HG03571 (cell line): Measurements from ENCODE around the gene CAMP.

Experiments
- ATAC-seq: cut with Tn5 transposase; IDR thresholded peaks from one replicate; pipeline ENCODE4 v1.9.1; 2021; ENCODE audit not compliant: unreplicated experiment

Gene CAMP

DNA sequence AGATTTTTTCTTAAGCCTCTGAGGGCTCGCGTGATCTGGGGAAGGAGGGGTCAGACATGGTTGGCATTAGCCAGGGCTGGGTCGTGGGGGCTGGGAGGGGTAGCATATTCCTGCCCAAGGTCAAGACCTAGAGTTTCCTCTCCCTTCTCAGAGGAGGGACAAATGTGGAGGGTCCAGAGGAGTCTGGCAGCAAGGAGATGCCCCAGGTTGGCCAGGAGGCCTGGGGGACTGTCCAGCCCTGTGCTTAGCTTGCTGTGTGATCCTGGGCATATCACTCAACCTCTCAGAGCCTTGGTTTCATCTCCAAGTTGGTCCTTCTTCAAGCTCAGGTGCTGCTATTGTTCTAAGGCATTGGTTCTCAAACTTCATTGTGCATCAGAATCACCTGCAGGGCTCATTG, 9.1 kb upstream of the CAMP start:
- ATAC-seq: no peak

GRCh38 chr3:48215019-48215418, 8.3 kb upstream of the CAMP start:
- ATAC-seq: no peak

GRCh38 chr3:48215466-48215865, 7.8 kb upstream of the CAMP start:
- ATAC-seq: no peak

DNA sequence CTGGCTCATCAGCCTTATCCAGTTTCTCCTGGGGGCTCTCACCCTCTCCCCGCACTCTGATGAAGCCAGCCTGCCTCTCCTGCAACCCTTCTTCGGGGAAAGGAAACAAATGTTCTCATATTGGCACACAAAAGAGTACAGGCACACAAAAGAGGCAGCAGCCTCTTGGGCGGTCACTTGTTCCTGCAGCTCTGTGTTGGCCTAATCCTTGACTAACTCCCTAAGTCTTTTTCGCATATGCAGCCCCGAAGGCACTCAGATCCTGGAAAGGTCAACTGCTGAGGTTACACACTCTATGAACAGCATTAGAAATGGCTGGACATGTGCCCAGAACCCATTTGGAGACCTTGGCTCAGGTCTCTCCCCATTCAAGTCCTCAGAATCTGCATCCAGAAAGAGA, 7.4 kb upstream of the CAMP start:
- ATAC-seq: no peak

- ATAC-seq: no peak
These were observed 5.8 kb upstream of the CAMP start for GRCh38 chr3:48217449-48217848.

DNA sequence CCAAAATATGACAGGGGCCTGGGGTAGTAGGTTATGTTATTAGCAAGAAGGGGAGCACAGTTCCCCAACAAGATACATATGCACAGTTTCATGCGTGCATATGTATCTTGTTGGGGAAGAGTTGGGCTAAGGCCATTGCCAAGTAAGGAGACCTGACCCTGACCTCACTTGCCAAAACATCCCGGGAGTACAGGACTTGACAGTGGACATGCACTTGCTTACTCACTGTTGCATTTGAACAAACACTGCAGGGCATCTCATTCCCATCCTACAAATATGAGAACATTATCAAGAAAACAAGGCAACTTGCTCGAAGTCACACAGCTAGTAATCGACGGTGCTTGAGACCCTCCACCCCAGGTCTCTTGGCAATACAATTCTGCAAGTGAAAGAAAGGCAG, 4.8 kb upstream of the CAMP start:
- ATAC-seq: no peak

DNA sequence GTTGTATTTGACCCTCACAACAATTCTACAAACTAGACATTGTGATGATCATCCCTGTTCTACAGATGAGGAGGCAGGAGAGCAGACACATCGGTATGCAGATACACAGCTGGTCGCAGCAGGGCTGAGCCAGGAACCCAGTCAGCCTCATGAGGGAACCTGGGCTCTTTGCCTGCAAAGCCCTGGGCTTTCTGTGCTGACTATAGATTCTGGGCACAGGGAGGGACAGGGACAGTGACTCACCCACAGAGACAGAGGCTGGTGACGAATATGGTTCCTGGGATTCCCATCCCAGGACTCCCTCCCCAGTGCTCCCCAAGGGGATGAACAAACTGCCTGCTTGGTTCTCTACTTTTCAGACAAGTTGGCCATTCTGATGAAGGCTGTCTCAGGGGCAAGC, 3.8 kb upstream of the CAMP start:
- no peak for ATAC-seq

GRCh38 chr3:48220746-48221145, 2.5 kb upstream of the CAMP start:
- ATAC-seq: no peak

DNA sequence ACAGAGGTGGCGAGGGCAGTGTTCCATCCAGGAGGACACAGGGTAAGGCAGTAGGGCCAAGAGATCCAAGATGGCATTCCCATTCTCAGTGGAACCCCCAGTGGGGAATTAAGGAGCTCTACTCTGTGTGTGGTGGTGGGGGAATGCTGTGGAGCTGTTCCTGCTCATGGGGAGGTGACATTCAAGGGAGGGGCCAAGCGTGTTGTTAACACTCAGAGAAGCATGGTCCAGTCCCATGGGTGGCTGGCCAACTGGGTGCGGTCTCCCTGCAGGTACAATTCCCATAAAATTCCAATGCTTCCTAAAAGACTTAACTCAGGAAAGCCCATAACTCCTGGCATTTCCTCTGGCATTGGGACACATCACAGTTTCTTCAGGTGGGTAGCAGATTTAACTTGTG, 2.3 kb downstream of the CAMP start:
- ATAC-seq: no peak

GRCh38 chr3:48226939-48227338, 3.6 kb downstream of the CAMP start:
- no peak for ATAC-seq

- no peak for ATAC-seq
These were observed 8.9 kb downstream of the CAMP start for GRCh38 chr3:48232232-48232631.

- no peak for ATAC-seq
These were observed 9.4 kb downstream of the CAMP start for GRCh38 chr3:48232734-48233133.

DNA sequence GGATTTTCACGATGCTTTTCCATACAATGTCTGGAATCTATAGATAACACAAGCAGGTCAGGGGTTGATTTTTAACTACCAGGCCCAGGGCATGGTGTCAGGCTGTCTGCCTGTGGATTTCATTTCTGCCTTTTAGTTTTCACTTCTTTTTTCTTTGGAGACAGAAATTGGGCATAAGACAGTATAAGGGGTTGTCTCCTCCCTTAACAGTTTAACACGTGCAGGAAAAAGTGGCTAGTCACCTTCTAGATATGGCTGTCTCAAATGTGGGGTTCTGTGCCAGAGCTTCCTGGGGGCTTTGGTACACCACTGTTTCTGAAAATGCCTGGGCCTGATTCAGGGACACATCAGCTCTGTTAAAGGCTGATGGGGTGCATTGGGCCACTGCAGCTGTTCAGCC, 10.2 kb downstream of the CAMP start:
- ATAC-seq: no peak

GRCh38 chr3:48236531-48236930, 13.2 kb downstream of the CAMP start:
- no peak for ATAC-seq

- no peak for ATAC-seq
These were observed 15.3 kb downstream of the CAMP start for GRCh38 chr3:48238531-48239085.

- ATAC-seq: no peak
These were observed 17.0 kb downstream of the CAMP start for GRCh38 chr3:48240000-48240963.

GRCh38 chr3:48241796-48242455, 18.6 kb downstream of the CAMP start:
- ATAC-seq: no peak

DNA sequence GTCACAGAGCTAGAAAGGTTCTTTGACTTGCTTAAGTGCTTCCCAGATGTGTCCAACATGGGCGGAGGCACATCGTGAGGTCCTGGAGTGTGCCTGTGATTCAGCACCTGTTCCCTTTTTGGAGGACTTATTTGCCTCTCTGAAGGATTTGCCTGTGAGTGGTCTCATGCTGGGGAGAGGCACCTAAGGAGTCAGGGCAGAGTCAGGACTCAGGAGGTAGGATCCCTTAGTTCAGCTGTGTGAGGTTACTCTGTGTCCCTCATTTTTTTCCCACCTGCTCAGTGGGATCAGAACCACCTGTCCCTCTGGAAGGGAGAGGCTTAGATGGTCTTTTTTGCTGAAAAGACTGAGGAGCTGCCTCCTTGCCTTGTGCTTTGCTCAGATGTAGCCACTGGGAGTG, 20.6 kb downstream of the CAMP start:
- no peak for ATAC-seq

DNA sequence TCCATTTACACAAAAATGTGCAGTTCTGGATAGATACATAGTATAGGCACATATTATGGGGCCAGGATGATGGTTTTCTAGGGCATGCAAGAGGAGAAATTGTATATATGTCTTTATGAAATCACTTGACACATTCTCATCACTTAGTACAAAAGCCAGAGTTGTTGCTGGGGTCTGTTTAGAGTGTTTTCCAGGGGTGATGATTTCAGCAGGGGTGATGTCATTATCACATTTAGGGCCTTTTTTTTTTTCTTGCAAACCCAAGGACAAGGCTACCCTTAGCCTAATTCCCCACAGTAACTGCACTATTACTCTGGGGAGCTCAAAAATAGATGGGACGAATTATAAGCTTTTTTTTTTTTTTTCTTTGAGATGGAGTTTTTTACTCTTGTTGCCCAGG, 21.2 kb downstream of the CAMP start:
- no peak for ATAC-seq

DNA sequence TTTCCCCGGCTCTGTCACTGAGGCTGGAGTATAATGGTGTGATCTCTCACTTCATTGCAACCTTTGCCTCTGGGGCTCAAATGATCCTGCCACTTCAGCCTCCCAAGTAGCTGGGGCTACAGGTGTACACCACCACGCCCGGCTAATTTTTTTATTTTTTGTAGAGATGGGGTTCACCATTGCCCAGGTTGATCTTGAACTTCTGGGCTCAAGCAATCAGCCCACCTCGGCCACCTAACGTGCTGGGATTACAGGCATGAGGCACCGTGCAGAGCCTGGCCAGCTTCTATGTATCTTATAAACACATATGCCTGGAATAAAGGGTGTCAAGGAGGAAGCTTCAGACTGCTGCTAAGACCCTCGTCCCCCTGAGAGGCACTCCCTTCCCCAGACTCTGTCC, 21.8 kb downstream of the CAMP start:
- no peak for ATAC-seq

GRCh38 chr3:48247401-48247811, 24.1 kb downstream of the CAMP start:
- no peak for ATAC-seq
